ENCODE measurements around the gene AP3S1.
"Not testable (repeated sequence)": the region's sequence is repeated elsewhere in the genome, so short reads cannot be mapped to it uniquely, and the experiment has no call there.

The AP3S1 gene

GRCh38 chr5:115928578-115929407 lies 87.1 kb downstream of the AP3S1 start:
- H3K4me3 ChIP-seq (ENCODE audit: low read depth, low read length), result not testable (repeated sequence)

DNA sequence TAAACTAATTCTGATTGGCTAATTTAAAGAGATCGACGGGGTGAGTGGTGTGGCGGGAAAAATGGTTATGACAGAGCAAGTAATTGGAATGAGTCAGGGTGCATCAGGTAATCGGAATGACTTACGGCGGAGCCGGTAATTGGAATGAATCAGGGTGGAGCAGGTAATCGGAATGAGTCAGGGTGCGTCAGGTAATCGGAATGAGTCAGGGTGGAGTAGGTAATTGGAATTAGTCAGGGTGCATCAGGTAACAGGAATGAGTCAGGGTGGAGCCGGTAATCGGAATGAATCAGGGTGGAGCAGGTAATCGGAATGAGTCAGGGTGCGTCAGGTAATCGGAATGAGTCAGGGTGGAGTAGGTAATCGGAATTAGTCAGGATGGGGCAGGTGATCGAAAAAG lies 88.4 kb downstream of the AP3S1 start:
- not testable (repeated sequence) for H3K4me3 ChIP-seq (ENCODE audit: low read depth, low read length); DNase-seq (ENCODE audit: low read depth)

More at GRCh38 chr5:115928578-115929407, 87.1 kb downstream of the AP3S1 start:
- DNase-seq (ENCODE audit: low read depth), result not testable (repeated sequence)

DNA sequence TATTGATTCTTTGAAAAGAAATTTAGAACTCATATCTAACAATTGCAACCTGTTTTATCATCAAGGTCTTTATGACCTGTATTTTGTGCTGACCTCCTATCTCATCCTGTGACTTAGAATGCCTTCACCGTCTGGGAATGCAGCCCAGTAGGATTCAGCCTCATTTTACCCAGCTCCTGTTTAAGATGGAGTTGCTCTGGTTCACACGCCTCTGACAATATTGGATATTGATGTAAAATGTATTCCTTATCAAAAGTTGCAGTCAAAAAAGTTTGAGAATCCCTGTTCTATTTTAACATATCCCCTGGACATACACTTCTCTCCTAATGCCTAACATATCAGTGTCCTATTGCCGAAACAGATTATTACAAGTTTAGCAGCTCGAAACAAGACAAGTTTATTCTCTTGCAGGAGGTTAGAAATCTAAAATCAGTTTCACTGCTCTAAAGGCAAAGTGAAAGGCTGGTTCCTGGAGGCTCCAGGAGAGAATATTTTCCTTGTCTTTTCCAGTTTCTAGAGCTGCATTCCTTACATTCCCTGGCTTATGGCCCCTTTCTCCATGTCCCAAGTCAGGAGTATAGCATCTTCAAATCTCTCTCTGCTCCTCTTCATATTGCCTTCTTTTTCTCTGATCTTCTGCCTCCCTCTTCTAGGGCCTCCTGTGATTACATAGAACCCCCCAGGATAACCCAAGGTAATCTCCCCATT lies 89.0 kb downstream of the AP3S1 start:
- no peak overlapping the region for H3K4me3 ChIP-seq (ENCODE audit: low read depth, low read length)
- DNase-seq (ENCODE audit: low read depth), result no peak

DNA sequence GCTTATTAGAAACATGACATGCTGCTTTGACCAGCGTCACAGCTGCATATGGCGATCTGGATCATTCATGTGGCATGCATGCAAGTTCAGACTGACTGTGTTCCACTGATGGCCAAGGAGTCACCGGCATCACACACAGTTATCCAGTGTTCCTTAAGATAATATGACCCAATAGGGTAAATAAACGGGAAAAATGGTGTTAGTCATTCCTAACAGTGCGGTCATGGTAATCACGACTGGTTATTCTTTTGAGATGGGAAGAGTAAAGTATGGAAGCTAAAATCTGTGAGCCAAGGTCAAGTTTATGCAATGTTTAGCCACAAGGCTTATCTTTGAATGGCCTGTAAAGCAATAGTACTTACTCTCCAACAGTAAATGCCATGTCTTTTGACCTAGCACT lies 91.3 kb downstream of the AP3S1 start:
- no peak for DNase-seq (ENCODE audit: low read depth)
- no peak overlapping the region for H3K4me3 ChIP-seq (ENCODE audit: low read depth, low read length)

DNA sequence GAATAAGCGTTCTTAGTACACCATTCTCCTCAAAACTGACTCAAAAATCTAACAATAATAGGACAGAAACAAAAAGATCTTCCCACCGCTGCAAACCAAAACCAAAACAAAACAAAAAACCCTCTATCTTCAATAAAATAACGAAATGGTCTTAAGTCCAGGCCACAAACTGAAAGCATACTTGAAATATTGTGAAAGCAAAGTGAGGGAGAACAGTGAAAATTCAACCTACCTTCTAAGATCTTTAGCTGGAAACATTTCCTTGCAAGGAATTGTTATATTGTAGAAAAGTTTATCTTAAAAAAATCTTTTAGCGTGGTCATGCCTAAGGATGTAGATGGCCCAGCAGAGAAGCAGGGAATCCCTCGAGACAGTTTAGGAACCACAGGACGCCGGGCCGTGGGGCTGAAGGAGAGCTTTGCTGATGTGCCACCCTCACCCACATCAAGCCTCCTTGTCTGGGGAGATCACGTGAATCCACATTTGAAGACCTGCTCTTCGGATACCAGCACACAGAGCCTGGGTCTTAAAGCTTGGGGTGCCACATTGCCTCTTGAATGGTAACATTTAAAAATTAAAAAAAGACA lies 92.7 kb downstream of the AP3S1 start:
- no peak overlapping the region for H3K4me3 ChIP-seq (ENCODE audit: low read depth, low read length)
- no peak for DNase-seq (ENCODE audit: low read depth)

GRCh38 chr5:115936031-115936430 lies 94.3 kb downstream of the AP3S1 start:
- DNase-seq (ENCODE audit: low read depth), result no peak
- H3K4me3 ChIP-seq (ENCODE audit: low read depth, low read length), result no peak overlapping the region

- no peak for DNase-seq (ENCODE audit: low read depth)
- H3K4me3 ChIP-seq (ENCODE audit: low read depth, low read length), result no peak overlapping the region
Measured at GRCh38 chr5:115939059-115939458, 97.3 kb downstream of the AP3S1 start.

DNA sequence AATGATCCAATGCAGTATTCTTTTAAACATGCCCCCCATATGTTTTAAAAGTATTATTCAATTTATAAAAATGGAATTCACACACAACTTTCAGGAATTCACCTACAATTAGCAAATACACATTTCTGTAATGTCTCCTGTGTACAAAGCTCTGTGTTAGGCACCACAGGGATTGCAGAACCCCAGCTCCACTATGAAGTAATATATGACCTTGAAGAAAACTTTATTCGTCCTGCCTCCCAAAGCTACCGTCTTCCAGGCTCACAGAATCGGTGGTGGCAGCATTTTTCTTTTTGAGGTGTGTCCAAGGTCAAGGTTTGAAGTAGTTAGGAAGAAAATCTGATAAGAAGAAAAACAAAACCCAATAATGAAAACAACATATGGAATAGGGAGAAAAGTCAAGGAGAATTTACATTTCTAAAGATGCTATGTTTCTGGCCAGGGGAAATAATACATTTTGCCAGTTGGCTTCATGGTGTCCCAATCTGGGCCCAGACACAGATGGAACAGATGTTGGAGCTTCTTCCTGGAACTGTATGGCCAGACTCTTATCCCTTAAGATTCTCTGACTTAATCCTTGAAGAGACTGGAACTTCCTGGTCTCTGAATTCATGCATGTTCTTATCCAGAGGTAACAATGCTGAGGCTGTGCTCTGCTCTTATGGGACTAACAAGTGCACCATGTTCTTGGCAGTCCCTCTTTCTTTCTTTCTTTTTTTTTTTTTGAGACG lies 98.5 kb downstream of the AP3S1 start:
- DNase-seq (ENCODE audit: low read depth), result no peak
- H3K4me3 ChIP-seq (ENCODE audit: low read depth, low read length), result no peak overlapping the region

DNA sequence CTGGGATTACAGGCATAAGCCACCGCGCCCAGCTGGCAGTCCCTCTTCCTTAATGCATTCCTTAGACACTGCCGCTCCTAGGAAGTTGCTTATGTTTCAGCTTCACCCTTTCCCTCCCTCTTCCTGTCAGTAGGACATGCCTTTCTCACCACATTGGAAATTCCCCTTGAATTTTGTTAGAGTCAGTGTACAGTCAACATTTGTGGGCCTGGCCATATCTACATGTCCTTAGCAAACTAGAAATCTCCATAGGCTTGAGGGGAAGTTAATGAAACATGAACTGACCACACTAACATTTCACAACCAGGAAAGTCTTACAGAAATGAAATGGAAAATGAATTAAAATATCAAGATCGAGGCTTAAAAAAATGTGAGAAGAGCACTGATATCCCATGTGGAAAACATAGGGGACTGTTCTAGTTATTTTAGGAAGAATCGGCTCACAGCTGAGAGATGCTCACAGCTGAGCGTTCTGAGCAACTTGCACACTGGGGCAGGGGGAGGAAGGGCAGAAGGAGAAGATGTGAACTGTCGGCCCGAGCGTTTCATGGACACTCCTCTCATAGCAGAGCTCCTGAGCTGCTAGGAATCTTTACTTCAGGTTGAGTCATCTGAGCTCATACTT lies 99.4 kb downstream of the AP3S1 start:
- DNase-seq (ENCODE audit: low read depth), result peak; percentile 95
- peak overlapping the region; percentile 12 for H3K4me3 ChIP-seq (ENCODE audit: low read depth, low read length)

DNA sequence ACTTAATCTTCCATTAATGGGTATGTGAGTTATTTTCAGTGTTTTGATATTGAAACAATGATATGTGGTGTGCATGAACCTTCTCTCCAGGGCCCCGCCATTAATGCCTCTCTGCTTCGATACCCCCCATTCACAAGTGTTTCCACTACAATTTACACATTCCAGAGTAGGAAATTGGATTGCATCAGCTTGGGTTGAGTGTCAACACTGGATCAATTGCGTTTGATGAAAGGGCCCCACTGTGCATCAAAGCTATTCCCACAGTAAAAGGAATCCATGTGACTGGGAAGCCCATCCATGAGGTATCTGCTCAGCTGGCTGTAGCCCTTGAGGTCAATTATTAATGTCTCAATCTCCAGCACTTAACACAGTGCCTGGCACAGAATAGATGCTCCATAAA lies 102.8 kb downstream of the AP3S1 start:
- H3K4me3 ChIP-seq (ENCODE audit: low read depth, low read length), result no peak overlapping the region
- DNase-seq (ENCODE audit: low read depth), result no peak

- peak; percentile 30 for DNase-seq (ENCODE audit: low read depth)
- no peak overlapping the region for H3K4me3 ChIP-seq (ENCODE audit: low read depth, low read length)
Measured at GRCh38 chr5:115946655-115947054, 104.9 kb downstream of the AP3S1 start.

GRCh38 chr5:115947260-115947659 lies 105.5 kb downstream of the AP3S1 start:
- no peak for DNase-seq (ENCODE audit: low read depth)
- H3K4me3 ChIP-seq (ENCODE audit: low read depth, low read length), result no peak overlapping the region

DNA sequence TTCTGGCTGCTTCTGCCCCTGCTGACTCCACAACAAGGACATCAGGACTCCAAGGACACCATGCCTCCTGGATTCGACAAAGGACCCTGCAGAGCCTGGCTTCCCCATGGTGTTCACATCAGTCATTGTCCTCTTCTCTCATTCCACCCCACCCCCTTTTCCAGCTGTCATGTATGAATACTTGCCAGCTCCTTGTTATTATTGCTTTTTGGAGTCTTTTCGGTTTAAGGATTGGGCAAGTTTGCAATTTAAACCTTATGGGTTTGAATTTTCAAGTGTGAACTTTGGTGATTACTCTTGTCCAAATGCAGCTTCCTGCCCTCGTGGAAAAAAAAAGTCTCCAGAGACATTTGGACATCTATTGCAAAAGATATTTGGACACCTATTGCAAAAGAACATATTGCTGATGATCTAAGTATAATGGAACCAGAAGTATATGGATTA lies 106.4 kb downstream of the AP3S1 start:
- no peak overlapping the region for H3K4me3 ChIP-seq (ENCODE audit: low read depth, low read length)
- peak; percentile 75 for DNase-seq (ENCODE audit: low read depth)

- no peak for DNase-seq (ENCODE audit: low read depth)
- H3K4me3 ChIP-seq (ENCODE audit: low read depth, low read length), result no peak overlapping the region
Measured at GRCh38 chr5:115949096-115949495, 107.4 kb downstream of the AP3S1 start.

- DNase-seq (ENCODE audit: low read depth), result no peak
- H3K4me3 ChIP-seq (ENCODE audit: low read depth, low read length), result no peak overlapping the region
Measured at GRCh38 chr5:115952588-115952987, 110.9 kb downstream of the AP3S1 start.

GRCh38 chr5:115954144-115954543 lies 112.4 kb downstream of the AP3S1 start:
- H3K4me3 ChIP-seq (ENCODE audit: low read depth, low read length), result no peak overlapping the region
- DNase-seq (ENCODE audit: low read depth), result no peak

GRCh38 chr5:115956957-115957356 lies 115.2 kb downstream of the AP3S1 start:
- no peak for DNase-seq (ENCODE audit: low read depth)
- no peak overlapping the region for H3K4me3 ChIP-seq (ENCODE audit: low read depth, low read length)

DNA sequence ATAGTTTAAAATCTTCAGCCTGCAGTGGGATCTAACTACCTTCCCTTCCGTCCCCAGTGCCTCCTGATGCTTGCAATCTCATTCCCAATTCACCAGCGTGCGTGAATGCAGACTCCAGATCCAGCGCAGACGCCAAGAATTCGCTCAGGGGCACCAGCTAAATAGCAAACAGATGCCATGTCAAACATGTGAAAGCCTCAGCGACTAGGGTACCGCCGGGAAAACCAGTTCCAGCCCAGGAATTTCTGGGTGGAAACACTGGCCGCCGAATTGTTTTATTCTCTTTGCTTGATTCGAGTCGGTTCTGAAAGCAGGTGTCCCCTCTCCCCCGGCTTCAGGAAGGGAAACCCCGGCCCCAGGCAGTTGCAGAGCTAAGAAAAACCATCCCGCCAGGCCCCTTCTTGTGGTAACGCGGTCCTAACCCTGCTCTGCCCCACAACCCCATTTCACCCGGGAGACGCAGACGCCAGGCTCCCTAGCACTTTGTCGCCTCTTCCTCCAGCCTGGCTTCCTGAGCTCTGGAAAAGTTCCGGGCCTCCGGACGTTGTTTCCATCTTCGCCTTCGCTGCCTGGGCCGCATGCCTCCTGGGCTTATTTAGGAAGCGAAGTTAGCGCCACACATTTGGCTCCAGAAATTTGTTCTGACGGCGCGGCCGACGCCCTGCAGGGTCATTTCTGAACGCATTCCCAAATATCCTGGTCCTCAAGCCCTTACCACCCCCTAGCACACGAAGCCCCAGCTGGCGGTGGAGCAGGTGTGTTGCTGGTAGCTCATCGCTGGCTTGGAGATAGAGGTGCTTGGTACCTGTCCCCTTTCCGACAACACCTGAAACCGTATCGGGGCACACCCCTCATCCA lies 119.9 kb downstream of the AP3S1 start:
- peak overlapping the region; percentile 17 for H3K4me3 ChIP-seq (ENCODE audit: low read depth, low read length)
- no peak for DNase-seq (ENCODE audit: low read depth)

DNA sequence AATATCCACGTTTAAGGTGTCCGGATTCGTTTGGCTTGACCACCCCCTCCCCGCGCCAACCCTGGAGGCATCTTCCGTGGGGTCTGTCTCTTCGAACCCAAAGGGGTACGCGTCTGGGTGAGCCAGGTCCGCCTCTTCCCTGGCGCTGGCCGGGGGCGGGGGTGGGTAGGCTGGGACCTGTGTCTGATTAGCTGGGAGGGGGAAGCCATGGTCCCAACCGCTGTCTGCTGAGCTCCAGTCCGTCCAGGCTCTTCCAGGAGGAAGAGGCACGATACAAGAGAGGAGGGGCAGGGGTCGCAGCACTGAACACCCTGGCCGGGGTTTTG lies 120.5 kb downstream of the AP3S1 start, which contains the start of gene LVRN:
Gene LVRN (plus strand): TSS at position 237 of the 326 bp plus-strand sequence. CDS start 143 bp downstream, outside the sequence.
- no peak for DNase-seq (ENCODE audit: low read depth)
- H3K4me3 ChIP-seq (ENCODE audit: low read depth, low read length), result peak within 1 kb of the TSS; percentile 36

Measured in skeletal muscle cell (primary cell).